H1 (cell line): ENCODE measurements around the gene ARHGAP10.

Experiments
- CBX8 ChIP-seq: fragments of 300-800, 300-1000 bp; sonication (generic); IDR thresholded peaks from 2 replicates; pipeline ENCODE4 v1.7.1; 2016; ENCODE audit warnings: low read depth, low read length, borderline replicate concordance
- CTCF ChIP-seq, 3 experiments: IDR thresholded peaks; 1 replicate in 2 of 3; 2 replicates in 1 of 3; pipeline versions ENCODE4 v1.5.1 to v1.6.1; 2011; ENCODE audit warnings: low read length in 3 of 3, mild to moderate bottlenecking in 3 of 3, inconsistent platforms in 2 of 3, low read depth in 1 of 3, moderate library complexity in 1 of 3; ENCODE audit not compliant: insufficient read depth in 1 of 3; ENCODE audit errors: control extremely low read depth in 1 of 3

- TF ChIP-seq CBX8: no peak
- no peak for TF ChIP-seq CTCF (IDR thresholded peaks at IDR 0.05; ENCODE audit: control extremely low read depth in 1 of 3, insufficient read depth in 1 of 3, low read depth in 1 of 3, low read length in 3 of 3)
Measured at GRCh38 chr4:147836807-147837206, 104.9 kb downstream of the ARHGAP10 start.
